GM13976 (cell line): ENCODE measurements around the gene CLBA1.
"Not testable (repeated sequence)": the region's sequence is repeated elsewhere in the genome, so short reads cannot be mapped to it uniquely, and the experiment has no call there.

Source experiments
- DNase-seq: peaks from one replicate; pipeline ENCODE4 v3.0.0; 2012; ENCODE audit warnings: low spot score
- in situ Hi-C: fragments of 300-500 bp; cut with MboI; formaldehyde crosslinking; loops from one replicate; pipeline ENCODE4 v1.12.0; 2022; ENCODE audit warnings: low sequenced_read_pairs, mixed read lengths, inconsistent platforms; ENCODE audit not compliant: unreplicated experiment
- TF ChIP-seq, protein P1 (sequence below): IDR thresholded peaks from 2 replicates; pipeline ENCODE4 v1.5.1; 2012; ENCODE audit warnings: borderline replicate concordance, mild to moderate bottlenecking; ENCODE audit not compliant: insufficient read depth; ENCODE audit errors: extremely low read depth, missing control alignments, control extremely low read depth

The CLBA1 gene

DNA sequence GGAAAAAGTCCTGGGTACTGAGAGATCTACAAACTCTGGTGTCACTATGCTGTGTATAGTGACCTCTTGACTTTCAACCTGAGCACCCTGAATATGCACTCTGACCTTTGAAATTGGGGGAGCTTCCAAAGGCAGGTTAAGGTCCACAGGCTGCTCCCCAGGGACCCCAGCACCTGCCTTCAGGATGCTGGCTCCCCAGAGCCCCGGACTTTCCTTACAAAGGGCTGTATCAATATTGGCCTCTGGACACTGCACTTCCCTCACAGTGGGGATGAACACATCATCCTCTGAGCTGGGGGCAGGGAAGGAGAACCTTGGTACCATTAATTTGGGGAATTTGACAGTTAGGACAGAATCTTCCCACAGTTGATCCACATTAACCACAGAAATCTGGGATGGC, 46.6 kb upstream of the CLBA1 start:
- TF ChIP-seq, protein P1, sequence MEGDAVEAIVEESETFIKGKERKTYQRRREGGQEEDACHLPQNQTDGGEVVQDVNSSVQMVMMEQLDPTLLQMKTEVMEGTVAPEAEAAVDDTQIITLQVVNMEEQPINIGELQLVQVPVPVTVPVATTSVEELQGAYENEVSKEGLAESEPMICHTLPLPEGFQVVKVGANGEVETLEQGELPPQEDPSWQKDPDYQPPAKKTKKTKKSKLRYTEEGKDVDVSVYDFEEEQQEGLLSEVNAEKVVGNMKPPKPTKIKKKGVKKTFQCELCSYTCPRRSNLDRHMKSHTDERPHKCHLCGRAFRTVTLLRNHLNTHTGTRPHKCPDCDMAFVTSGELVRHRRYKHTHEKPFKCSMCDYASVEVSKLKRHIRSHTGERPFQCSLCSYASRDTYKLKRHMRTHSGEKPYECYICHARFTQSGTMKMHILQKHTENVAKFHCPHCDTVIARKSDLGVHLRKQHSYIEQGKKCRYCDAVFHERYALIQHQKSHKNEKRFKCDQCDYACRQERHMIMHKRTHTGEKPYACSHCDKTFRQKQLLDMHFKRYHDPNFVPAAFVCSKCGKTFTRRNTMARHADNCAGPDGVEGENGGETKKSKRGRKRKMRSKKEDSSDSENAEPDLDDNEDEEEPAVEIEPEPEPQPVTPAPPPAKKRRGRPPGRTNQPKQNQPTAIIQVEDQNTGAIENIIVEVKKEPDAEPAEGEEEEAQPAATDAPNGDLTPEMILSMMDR: no peak
- in situ Hi-C loops: no loop called here
- DNase-seq: no peak

DNA sequence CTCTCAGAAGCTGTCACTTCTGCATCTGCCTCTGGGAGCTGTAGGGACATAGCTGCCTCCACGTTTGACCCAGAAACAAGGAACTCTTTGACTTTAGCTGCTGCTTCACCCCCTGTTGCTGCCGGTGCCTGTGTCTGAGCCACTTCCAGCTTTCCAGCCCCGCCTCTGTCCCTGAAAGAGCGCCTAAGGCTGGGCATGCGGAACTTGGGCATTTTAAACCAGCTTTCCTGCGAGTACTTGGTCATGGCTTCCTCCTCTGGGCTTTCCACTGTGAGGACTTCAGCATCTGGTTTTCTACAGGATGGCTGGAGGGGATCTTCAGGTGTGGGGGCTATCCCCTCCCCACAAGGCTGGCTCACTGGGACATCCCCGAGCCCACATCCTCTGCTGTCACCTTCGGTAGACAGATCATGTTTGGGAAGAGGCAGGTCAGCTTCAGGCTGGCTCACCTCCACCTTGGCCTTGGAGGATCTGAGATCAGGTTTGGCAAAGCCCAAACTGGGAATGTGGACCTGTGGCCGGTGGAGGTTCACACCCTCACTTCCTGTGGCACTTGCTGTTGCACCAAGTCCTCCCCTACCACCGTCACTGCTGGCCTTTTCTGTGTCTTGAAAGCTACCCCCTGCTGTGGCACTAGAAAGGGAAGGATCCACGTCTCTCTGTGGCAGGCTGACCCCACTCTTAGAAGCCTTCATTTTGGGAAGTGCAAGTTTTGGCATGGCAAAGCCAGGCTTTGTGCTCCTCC, 45.8 kb upstream of the CLBA1 start:
- in situ Hi-C loops: no loop called here
- peak; percentile 12 for DNase-seq

DNA sequence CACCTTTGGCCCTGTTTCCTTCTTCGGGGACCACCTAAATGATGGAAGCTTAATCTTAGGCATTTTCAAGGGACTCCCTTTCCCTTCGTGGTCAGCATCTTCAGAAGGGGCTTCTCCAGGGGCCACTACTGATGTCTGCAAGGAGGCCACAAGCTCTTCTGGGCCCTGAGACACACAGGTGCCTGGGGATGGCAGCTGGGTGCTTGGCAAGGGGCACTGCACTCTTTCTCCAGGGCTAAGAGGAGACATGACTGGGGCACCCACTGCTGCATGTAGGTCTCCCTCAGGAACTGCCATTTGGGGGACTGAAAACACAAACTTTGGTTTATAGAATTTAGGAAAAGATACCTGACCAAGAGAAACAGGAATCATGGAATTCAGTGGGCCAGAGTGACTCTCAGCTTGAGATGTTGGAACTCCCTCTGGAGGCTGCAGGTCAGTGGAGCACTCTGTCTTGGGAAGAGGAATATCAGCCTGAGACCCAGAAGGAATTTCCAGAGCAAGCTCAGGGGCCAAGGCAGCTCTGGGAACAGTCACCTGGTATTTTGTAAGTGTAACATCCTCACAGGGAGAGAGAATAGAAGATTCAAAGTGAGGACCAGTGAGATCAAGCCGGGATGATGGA, 45.0 kb upstream of the CLBA1 start:
- TF ChIP-seq, protein P1: no peak
- DNase-seq: peak; percentile 21
- in situ Hi-C loops: no loop called here

More for the DNA sequence above, 45.8 kb upstream of the CLBA1 start:
- TF ChIP-seq, protein P1: no peak

DNA sequence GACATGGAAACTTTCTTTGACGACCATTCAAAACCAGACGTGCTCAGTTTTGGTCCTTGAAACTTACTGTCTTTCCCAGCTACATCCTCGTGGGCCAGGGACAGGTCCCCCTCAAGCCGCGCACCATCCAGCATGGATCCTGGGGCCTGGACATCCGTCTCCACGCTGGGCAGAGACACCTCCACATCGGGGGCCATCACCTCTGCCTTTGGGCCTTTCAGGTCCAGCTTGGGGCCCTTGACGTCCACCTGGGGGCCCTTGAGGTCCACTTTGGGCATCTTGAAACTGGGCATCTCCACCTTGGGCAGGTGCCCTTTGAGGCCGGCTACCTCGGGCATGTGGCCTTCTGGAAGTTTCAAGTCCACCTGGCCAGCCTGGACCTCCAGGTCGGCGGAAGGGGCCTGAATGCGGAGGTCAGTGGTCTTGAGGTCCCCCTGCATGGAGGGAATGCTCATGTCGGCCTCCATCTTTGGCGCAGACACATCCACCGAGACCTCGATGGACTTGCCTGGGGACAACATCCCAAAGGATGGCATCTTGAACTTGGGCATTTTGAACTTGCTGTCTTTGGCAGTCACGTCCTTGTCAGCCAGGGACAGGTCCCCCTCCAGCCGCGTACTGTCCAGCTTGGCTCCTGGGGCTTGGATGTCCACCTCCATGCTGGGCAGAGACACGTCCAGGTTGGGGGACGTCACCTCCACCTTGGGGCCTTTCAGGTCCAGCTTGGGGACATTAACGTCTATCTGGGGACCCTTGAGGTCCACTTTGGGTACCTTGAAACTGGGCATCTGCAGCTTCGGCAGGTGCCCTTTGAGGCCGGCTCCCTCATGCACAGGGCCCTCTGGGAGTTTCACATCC, 43.9 kb upstream of the CLBA1 start:
- in situ Hi-C loops: no loop called here
- TF ChIP-seq, protein P1: no peak
- no peak for DNase-seq

DNA sequence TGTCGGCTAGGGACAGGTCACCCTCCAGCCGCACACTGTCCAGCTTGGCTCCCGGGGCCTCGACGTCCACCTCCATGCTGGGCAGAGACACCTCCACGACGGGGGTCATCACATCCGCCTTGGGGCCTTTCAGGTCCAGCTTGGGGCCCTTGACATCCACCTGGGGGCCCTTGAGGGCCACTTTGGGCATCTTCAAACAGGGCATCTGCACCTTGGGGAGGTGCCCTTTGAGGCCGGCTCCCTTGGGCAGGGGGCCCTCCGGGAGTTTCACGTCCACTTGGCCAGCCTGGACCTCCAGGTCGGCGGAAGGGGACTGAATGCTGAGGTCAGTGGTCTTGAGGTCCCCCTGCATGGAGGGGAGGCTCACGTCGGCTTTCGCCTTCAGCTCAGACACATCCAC, 43.0 kb upstream of the CLBA1 start:
- in situ Hi-C loops: no loop called here
- TF ChIP-seq, protein P1: no peak
- no peak for DNase-seq

DNA sequence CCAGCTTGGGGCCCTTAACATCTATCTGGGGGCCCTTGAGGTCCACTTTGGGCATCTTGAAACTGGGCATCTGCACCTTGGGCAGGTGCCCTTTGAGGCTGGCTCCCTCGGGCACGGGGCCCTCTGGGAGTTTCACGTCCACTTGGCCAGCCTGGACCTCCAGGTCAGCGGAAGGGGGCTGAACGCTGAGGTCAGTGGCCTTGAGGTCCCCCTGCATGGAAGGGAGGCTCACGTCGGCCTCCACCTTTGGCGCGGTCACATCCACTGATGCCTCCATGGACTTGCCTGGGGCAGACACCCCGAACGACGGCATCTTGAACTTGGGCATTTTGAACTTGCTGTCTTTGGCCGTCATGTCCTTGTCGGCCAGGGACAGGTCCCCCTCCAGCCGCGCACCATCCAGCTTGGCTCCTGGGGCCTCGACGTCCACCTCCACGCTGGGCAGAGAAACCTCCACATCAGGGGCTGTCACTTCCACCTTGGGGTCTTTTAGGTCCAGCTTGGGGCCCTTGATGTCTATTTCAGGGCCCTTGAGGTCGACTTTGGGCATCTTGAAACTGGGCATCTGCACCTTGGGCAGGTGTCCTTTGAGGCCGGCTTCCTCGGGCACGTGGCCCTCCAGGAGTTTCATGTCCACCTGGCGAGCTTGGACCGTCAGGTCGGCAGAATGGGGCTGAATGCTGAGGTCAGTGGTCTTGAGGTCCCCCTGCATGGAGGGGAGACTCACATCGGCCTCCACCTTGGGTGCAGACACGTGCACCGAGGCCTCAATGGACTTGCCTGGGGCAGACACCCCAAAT, 42.2 kb upstream of the CLBA1 start:
- DNase-seq: not testable (repeated sequence)

DNA sequence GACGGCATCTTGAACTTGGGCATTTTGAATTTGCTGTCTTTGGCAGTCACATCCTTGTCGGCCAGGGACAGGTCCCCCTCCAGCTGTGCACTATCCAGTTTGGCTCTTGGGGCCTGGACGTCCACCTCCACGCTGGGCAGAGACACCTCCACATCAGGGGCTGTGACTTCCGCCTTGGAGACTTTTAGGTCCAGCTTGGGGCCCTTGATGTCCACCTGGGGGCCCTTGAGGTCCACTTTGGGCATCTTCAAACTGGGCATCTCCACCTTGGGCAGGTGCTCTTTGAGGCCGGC, 41.6 kb upstream of the CLBA1 start:
- in situ Hi-C loops: not testable (repeated sequence)

More for the DNA sequence above, 42.2 kb upstream of the CLBA1 start:
- in situ Hi-C loops: not testable (repeated sequence)

DNA sequence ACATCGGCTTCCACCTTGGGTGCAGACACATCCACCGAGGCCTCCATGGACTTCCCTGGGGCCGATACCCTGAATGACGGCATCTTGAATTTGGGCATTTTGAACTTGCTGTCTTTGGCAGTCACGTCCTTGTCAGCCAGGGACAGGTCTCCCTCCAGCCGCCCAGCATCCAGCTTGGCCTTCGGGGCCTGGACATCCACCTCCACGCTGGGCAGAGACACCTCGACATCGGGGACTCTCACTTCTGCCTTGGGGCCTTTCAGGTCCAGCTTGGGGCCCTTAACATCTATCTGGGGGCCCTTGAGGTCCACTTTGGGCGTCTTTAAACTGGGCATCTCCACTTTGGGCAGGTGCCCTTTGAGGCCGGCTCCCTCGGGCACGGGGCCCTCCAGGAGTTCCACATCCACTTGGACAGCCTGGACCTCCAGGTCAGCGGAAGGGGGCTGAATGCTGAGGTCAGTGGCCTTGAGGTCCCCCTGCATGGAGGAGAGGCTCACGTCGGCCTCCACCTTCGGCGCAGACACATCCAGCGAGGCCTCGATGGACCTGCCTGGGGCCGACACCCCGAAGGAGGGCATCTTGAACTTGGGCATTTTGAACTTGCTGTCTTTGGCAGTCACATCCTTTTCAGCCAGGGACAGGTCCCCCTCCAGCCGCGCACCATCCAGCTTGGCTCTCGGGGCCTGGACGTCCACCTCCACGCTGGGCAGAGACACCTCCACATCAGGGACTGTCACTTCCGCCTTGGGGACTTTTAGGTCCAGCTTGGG, 41.0 kb upstream of the CLBA1 start:
- in situ Hi-C loops, DNase-seq: not testable (repeated sequence)

More for the DNA sequence above, 41.6 kb upstream of the CLBA1 start:
- not testable (repeated sequence) for DNase-seq

DNA sequence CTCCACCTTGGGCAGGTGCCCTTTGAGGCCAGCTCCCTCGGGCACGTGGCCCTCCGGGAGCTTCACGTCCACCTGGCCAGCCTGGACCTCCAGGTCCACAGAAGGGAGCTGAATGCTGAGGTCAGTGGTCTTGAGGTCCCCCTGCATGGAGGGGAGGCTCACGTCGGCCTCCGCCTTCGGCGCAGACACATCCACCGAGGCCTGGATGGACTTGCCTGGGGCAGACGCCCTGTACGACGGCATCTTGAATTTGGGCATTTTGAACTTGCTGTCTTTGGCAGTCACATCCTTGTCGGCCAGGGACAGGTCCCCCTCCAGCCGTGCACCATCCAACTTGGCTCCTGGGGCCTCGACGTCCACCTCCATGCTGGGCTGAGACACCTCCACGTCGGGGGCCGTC, 40.3 kb upstream of the CLBA1 start:
- in situ Hi-C loops, DNase-seq: not testable (repeated sequence)
